AML-193 (cell line): ENCODE results near the gene PLAC1.

Experiments
- DNase-seq, 2 experiments: peaks; one replicate each; lab custom pipeline; 2025; lab: John Stamatoyannopoulos, UW

The PLAC1 gene

GRCh38 chrX:134588806-134589205, 69.5 kb downstream of the PLAC1 start:
- DNase-seq, result no peak

- no peak for DNase-seq
Measured at GRCh38 chrX:134580907-134581306, 77.4 kb downstream of the PLAC1 start.

GRCh38 chrX:134573683-134574035, 84.6 kb downstream of the PLAC1 start:
- DNase-seq, result no peak

DNA sequence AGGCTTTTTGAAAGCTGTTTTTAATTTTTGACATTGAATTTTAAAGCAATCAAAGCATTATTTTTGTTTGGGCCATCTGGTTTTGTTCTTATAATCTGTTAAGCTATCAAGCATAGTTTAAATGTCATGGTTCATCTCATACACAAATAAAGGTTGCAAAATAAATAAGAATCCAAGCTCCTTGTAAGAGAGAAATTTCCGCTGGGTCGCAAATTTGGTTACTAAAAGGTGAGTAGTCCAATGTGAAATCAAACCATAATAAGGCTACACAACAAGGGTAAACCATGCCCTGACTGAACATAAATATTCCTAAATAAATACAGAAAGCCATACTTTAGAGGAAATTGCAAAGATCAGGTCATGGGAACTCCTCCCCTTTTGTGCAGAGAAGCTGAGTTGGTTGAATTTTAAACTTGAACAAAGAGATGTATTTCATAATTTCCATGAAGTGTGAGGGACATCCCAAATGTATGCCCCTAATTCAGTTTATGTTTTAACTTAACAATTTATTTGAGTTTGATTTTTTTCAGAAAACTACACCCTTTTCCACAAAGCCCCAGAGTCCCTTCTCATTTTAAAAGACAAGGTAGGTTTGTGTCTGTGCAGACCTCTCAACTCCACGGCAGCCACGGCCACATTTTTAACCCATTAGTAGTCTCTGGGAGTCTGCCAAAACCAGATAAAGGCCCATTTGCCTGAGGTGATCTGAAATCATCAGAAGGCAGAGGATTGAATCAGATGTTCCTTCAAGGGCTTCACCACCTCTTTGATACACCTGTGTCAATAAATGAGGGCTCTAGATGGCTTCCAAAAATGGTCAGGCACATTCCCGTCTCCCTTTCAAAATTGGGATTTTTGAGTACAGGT, 85.2 kb downstream of the PLAC1 start:
- DNase-seq, result no peak

- DNase-seq, result no peak
Measured at GRCh38 chrX:134571796-134572195, 86.5 kb downstream of the PLAC1 start.

DNA sequence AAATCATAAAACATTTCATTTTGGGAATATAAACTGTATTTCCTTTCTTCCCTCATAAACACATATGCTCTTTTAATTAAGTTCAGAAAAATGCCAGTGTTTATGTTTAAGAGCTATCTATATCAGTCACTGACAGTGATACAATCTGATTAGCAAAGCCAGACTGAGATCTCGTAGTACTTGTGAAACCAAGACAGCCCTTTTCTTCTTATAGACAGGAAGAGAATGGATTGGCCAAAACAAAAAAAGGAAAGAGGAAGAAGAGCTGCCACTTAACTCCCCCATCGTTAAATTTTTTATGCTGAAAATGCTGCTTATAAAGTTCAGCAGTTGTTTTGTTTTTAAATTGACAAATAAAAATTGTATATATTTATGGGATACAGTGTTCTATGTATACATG, 87.4 kb downstream of the PLAC1 start:
- no peak for DNase-seq

GRCh38 chrX:134570509-134570846, 87.8 kb downstream of the PLAC1 start:
- DNase-seq, result no peak

- no peak for DNase-seq
Measured at GRCh38 chrX:134569306-134569705, 89.0 kb downstream of the PLAC1 start.

GRCh38 chrX:134568285-134569016, 89.8 kb downstream of the PLAC1 start:
- DNase-seq, result no peak

DNA sequence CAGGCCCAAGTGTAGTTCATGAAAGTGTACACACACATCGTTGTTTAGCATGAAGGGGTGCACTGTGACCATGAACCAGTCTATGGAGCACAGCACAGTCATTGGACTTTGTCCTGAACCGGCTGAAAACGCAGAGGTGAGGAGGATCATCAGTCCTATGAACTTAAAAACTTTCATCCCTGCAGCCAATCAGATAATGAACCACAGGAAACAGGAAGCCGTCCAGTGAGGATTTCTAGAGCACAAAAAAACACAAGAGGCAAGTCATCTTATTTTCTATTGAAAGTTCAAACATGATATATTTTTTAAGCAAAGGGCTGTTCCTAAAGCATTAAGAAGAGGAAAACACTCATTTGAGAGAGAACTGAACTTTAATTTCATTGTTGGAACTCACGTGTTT, 91.8 kb downstream of the PLAC1 start:
- no peak for DNase-seq

DNA sequence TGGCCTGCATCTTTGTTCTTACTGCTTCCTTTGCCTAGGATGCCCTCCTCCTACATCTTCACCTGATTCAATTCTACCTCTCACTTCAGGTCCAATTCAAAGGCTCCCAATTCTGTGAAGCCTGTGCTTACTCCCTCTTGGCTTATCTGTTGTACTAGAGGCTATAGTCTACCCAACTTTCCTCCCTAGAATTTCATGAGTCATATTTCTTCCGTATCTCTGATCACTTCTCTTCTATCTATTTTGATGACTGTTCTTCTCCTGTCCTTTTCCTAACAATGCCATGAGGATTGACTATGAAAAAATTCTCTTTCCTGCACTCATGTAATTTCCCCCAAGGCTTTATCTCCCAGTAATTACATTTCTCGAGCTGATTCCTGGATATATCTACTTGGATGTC, 96.3 kb downstream of the PLAC1 start:
- DNase-seq, result no peak

- DNase-seq, result no peak
Measured at GRCh38 chrX:134558133-134558532, 100.1 kb downstream of the PLAC1 start.

- no peak for DNase-seq
Measured at GRCh38 chrX:134554291-134554690, 104.0 kb downstream of the PLAC1 start.

DNA sequence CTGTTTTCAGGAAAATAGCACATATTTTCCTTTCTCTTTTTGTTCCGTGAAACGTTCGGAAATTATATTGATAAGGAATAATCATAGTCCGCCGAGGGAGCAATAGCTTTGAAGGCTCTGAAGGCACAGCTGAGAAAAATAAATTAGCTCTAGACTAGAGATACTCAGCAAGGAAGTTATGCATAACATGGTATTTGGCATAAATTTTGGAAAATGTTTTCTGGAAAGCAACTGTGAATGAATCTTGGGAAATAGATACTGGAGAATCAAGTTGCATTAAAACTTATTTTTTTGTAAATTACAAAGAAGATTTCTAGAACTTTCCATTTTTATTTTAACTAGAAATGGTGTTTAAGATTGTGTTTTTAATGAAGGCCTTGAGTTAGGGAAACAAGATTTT, 105.9 kb downstream of the PLAC1 start:
- no peak for DNase-seq

DNA sequence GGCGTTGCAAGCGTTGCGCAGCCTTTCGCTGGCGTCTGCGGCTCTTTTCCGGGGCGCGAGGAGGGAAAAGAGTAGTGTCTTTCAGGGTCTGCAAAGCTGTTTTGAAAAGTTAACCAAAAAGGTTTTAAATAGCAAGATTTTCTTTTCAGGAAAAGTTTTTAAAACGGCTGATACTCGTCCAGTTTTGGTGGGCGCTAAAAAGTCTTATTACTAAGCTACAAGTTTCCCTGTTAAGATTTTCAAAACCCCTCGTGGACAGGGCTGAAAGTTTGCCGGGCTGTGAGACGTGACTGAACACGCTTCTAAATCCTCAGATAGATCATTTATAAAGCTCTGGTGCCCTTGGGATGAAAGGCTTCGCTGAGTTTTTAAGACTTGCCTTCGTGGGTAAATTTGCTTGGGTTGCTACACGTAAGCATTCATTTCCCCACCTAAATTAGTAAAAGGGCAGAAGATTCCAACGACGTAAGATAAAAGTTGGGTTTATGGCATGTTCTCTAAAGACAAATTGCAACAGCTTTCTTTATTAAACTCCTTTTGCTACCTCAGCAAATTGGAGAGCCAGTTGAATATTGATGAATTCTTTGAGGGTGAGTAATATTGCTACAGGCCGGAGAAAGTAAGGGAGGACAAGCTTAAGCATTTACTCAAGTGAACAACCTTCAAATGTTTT, 106.8 kb downstream of the PLAC1 start:
- DNase-seq, result no peak

DNA sequence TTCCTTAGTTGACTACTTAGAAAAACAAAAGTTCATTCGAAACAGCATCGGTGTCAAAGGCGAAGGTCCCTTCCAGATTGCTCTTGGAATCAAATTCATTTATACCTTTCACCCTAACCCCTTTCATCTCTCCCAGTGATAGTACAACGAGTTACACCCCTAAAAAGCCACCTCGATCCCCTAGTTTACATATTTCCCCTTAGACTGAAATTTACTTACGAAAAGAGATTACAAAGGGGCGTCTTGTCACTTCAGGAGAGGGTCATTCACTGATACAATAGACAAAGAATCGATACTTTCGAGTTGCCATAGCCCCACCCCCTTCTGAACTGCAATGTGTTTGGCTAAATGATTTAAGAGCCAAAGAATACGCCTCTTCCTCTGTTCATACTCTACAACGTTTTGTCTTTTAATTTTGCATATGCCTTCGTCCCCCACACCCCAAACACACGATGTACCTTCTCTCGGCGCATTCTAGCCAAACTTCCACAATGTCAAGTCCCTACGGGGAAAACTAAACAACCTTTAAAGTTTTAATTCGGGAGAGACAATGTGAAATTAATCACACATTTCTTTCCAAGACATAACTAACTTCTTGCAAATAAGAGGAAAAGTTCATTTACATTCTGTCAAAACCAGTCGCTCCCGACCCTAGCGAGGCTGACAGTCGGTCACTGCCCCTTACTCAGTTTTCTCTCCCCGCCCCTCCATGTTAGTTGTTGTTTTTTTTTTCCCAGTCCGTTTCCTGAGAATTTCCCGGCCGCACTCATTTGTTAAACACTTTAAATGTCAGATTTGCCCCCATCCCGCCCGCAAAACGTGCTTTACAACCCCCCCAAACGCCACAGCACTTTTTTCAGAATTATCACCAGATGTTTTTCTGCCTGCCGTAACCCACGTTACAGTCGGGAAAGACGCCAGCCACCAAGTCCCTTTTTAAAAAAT, 109.7 kb downstream of the PLAC1 start:
- DNase-seq, result no peak

GRCh38 chrX:134547047-134547679, 111.1 kb downstream of the PLAC1 start:
- no peak for DNase-seq

GRCh38 chrX:134546187-134546586, 112.1 kb downstream of the PLAC1 start:
- DNase-seq, result no peak

GRCh38 chrX:134545510-134545909, 112.8 kb downstream of the PLAC1 start:
- DNase-seq, result no peak

DNA sequence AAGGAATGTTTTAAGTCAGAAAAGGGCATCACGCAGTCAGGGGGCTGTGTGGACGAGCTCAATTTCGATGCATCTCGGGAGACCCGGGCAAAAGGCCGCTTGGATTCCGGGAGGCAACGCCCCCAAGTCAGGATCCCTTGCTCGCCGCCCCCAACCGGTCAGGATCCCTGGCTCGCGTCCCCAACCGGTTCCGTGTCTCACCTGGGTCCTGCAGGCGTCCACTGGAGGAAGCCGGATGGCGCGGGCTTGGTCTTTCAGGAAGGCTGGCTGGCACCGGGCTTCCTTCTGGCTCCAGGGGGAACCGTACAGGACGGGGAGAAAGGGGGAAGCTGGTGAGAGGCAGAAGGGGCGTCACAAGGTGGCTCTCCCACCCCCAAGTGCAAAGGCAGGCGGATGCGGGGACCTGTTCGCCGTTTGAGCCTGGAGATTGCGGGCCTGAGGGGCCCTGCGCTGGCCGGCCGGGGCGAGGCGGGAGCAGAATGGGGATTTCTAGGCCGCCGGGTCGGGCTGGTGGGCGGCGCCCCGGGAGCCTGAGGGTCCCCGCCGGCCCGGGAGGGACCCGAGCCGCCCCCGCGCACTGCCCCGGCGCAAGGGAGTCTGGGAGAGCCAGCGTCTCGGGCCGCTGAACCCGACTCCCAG, 113.6 kb downstream of the PLAC1 start:
- no peak for DNase-seq

DNA sequence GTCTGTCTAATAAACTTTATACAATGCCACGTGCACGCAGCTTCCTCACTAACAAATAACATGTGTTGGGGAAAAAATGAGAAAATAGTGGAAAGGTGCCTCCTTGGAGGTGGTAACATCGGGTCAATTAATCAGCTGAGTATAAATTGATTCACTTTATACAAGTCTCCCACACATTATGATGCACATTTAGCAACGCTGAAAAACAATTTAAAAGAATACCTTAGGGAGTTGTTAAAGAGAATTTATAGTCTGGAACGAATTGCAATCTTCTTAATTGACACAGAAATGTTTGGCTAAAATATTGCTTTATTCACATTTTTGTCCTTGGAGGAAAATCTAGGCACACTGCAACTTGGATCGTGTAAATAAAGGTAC, 114.1 kb downstream of the PLAC1 start:
- no peak for DNase-seq
